Astrocyte of the spinal cord (primary cell): ENCODE results near the gene GTPBP6.

Source experiments
- DNase-seq: peaks from one replicate; pipeline ENCODE4 v3.0.0; 2011; ENCODE audit warnings: low read depth, low spot score
- H3K4me3 ChIP-seq: 2 replicates; pipeline ENCODE4 v1.5.1; 2011; ENCODE audit warnings: low read depth, mild to moderate bottlenecking, low read length, moderate library complexity
- in situ Hi-C: cut with HindIII; loops from 2 replicates; pipeline ENCODE4 v1.10.0; 2017; ENCODE audit warnings: low sequenced_read_pairs
- TF ChIP-seq, protein P1 (sequence below): IDR thresholded peaks from 2 replicates; pipeline ENCODE4 v1.5.1; 2012; ENCODE audit warnings: low read depth, mild to moderate bottlenecking, low read length, inconsistent platforms

The GTPBP6 gene

DNA sequence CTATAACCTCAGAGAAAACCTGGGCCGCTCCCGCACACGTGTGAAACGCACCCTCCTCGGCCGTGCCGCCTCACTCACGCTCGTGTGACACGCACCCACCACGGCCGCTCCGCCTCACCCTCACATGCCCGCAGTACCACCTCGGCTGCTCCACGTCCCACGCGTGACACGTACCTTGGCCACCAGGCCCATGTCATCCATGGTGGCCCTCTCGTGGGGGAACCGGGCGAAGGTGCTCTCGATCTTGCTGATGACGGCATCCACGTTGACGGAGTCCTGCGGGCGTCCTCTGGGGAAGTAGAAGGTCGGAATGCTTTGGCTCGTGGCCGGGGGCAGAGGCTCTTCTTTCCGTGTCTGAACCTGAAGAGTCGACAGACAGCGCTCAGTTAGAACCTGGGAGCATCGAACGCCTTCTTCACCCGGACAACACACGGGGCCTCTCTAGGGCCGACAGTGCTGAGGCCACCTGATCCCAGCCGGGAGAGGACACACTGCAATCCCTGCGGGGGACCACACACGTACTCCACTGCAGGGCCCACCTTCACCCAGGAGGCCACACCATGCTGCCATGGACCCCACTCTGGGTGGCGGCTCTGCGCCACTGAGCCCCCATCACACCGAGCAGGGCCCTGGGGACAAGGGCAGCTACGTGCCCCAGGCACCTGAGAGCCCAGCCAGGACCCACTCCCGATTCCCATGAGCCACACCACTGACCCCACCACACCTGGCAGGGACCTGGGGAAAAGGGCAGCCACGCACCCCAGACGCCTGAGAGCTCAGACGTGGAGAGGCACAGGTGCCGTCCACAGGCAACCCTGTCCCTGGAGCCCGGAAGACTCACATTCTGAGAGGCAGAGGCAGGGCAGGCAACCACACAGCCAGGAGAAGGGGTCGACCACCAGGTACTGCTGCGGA lies 42.9 kb upstream of the GTPBP6 start:
- in situ Hi-C loops = no loop called here
- H3K4me3 ChIP-seq = no peak overlapping the region
- no peak for DNase-seq
- TF ChIP-seq, protein P1, sequence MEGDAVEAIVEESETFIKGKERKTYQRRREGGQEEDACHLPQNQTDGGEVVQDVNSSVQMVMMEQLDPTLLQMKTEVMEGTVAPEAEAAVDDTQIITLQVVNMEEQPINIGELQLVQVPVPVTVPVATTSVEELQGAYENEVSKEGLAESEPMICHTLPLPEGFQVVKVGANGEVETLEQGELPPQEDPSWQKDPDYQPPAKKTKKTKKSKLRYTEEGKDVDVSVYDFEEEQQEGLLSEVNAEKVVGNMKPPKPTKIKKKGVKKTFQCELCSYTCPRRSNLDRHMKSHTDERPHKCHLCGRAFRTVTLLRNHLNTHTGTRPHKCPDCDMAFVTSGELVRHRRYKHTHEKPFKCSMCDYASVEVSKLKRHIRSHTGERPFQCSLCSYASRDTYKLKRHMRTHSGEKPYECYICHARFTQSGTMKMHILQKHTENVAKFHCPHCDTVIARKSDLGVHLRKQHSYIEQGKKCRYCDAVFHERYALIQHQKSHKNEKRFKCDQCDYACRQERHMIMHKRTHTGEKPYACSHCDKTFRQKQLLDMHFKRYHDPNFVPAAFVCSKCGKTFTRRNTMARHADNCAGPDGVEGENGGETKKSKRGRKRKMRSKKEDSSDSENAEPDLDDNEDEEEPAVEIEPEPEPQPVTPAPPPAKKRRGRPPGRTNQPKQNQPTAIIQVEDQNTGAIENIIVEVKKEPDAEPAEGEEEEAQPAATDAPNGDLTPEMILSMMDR = no peak

DNA sequence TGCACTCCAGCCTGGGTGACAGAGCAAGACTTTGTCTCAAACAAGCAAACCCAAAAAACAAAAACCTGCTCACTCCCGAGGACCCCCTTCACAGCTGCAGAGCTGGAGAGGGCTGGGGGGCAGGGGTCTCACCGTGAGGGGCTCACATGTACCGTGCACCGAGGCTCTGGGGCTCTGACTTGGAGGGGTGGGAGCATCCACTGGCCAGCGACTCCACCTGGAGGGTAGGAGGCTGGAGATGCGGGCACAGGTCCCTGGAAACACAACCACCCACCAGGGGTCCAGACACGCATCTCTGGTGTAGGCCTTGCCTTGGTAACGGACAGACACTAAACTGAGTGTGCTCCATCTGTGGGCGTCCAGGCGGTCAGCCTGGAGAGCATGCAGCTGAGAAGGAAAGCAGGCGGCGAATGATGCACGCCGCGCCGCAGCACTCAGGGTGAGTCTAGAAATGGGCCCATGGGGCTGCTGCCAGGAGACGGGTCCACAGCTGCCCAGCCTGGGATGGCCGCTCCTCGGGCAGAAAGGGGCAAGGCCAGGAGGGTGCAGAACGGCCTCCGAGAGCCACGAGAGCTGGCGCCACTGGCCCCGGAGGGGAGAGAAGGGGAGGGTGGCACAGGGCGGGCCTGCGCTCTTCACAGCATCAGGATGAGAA lies 42.0 kb upstream of the GTPBP6 start:
- in situ Hi-C loops = no loop called here
- no peak for DNase-seq
- TF ChIP-seq, protein P1 = no peak
- no peak overlapping the region for H3K4me3 ChIP-seq

DNA sequence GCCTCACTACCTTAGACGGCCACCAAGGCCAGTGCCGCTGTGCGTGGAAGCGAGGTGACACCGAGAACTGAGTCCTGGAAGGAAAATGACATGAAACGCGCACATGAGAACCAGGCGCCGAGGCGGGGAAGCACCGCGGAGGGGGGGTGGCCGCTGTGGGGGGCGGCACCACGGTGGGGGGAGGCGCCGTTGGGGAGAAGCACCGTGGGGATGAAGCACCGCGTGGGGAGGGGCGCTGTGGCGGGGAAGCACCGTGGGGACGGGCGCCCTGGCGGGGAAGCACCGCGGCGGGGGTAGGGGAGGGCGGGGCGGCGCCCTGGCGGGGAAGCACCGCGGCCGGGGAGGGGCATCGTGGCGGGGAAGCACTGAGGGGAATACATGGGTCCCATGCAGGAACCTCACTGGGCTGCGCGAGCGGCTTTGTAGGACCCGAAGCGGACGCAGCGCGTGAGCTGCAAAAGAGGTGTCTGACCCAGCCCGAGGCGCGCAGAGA lies 40.1 kb upstream of the GTPBP6 start:
- TF ChIP-seq, protein P1 = no peak
- no peak overlapping the region for H3K4me3 ChIP-seq
- in situ Hi-C loops = no loop called here
- no peak for DNase-seq

DNA sequence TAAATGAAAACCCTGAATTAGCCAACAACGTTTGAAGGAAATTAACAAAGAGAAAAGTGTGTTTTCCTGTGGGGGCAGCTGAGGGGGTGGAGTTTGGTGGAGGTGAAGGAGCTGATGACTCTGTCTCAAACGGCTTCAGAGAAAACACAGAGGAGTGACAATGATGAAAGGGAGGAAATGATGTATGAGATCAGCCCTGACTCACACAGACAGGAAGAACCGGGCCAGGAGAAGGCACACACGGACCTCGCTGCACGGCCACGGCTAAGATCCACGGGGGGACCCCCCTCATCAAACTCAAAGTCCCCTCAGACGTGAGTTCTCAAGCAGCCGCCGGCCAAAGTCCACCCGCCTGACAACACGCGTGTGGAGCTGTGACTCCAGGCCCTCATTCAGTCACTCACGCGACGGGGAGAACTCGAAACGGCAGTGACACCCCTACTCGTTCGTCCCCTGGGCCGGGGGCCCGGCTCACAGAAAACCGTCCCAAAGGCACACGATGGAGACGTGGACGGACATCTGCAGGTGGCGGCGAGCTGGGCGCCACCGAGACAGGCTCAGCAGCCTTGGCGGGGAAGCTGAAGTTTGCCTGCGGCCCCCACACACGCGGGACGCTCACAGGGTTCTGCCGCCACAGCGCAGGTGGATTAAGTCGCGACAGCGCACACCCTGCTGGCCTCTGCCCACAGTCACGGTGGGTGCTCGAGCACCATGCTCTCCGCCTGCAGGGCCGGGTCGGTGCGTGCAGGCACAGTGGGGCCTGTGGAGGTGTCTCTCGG lies 39.3 kb upstream of the GTPBP6 start:
- H3K4me3 ChIP-seq = no peak overlapping the region
- DNase-seq = peak; percentile 29
- in situ Hi-C loops = no loop called here
- TF ChIP-seq, protein P1 = no peak

DNA sequence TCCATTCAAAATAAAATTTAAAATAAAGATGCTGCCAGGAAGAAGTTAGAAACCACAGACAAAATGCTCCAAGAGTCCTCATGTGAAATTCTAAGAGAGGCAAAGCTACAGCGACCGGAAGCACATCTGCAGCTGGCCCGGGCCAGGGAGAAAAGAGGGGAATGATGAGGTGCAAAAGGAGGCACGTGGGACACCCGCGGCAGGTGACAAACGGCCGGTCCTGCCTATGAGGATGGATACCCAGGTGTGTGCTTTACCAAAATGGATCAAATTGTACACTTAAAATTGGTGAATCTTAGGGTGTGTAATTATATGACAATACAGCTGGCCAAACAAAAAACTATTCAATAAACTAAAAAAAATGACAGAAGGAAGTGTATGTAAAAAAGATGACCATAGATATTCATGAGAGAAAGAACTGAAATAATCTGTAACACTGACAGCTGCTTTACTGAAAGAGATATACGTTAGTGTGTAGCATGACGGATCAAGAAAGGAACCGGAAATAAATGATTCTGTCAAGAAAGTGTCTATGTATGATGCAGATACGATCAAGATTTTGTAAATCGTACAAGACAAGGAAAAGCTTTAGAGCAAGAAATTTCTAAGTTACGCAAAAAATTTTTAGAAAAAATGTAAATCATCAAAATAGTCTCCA lies 38.6 kb upstream of the GTPBP6 start:
- no peak for DNase-seq
- in situ Hi-C loops = no loop called here
- TF ChIP-seq, protein P1 = no peak
- H3K4me3 ChIP-seq = no peak overlapping the region
